Measurements from ENCODE around the gene ULK2.

- TF ChIP-seq NFIC (IDR thresholded peaks at IDR 0.05) (no peak), TAF1 (IDR thresholded peaks at IDR 0.05; ENCODE audit: low read depth) (no peak), CEBPB (IDR thresholded peaks at IDR 0.05) (no peak), YY1 (IDR thresholded peaks at IDR 0.05; ENCODE audit: low read depth) (no peak), RAD21 (IDR thresholded peaks at IDR 0.05; ENCODE audit: low read depth) (no peak), EP300 (IDR thresholded peaks at IDR 0.05; ENCODE audit: borderline replicate concordance) (no peak), CREB1 (IDR thresholded peaks at IDR 0.05; ENCODE audit: low read depth) (no peak), ZBTB7A (IDR thresholded peaks at IDR 0.05; ENCODE audit: low read depth) (no peak)
- TF ChIP-seq, protein P1, sequence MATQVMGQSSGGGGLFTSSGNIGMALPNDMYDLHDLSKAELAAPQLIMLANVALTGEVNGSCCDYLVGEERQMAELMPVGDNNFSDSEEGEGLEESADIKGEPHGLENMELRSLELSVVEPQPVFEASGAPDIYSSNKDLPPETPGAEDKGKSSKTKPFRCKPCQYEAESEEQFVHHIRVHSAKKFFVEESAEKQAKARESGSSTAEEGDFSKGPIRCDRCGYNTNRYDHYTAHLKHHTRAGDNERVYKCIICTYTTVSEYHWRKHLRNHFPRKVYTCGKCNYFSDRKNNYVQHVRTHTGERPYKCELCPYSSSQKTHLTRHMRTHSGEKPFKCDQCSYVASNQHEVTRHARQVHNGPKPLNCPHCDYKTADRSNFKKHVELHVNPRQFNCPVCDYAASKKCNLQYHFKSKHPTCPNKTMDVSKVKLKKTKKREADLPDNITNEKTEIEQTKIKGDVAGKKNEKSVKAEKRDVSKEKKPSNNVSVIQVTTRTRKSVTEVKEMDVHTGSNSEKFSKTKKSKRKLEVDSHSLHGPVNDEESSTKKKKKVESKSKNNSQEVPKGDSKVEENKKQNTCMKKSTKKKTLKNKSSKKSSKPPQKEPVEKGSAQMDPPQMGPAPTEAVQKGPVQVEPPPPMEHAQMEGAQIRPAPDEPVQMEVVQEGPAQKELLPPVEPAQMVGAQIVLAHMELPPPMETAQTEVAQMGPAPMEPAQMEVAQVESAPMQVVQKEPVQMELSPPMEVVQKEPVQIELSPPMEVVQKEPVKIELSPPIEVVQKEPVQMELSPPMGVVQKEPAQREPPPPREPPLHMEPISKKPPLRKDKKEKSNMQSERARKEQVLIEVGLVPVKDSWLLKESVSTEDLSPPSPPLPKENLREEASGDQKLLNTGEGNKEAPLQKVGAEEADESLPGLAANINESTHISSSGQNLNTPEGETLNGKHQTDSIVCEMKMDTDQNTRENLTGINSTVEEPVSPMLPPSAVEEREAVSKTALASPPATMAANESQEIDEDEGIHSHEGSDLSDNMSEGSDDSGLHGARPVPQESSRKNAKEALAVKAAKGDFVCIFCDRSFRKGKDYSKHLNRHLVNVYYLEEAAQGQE (IDR thresholded peaks at IDR 0.05; ENCODE audit: low read depth) = no peak
- TF ChIP-seq, protein P2, sequence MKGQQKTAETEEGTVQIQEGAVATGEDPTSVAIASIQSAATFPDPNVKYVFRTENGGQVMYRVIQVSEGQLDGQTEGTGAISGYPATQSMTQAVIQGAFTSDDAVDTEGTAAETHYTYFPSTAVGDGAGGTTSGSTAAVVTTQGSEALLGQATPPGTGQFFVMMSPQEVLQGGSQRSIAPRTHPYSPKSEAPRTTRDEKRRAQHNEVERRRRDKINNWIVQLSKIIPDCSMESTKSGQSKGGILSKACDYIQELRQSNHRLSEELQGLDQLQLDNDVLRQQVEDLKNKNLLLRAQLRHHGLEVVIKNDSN (IDR thresholded peaks at IDR 0.05) = no peak
Observed at GRCh38 chr17:19781488-19782458, 86.0 kb downstream of the ULK2 start.

All from Ishikawa (cell line).